Esophagus squamous epithelium (tissue), 5 donors: ENCODE results near the gene WDR33. TPM values are rescaled to one million over a fixed set of nuclear protein-coding genes. Genes with fewer than 3 reads are reported as not detected.

Source experiments
- DNase-seq: peaks from one replicate; lab custom pipeline; 2025; lab: John Stamatoyannopoulos, UW
- H3K27ac ChIP-seq, 4 donors: fragments of 200-600 bp; sonication (generic); one replicate each; pipeline ENCODE4 v1.5.1; 2016 to 2019; ENCODE audit warnings: mild to moderate bottlenecking in 1 of 4
- H3K27me3 ChIP-seq, 4 donors: fragments of 200-600 bp; sonication (generic); 1 replicate in 3 of 4; 2 replicates in 1 of 4; pipeline versions ENCODE4 v1.5.1 to v1.6.0; 2017 to 2021; ENCODE audit warnings: antibody characterized with exemption in 1 of 4
- H3K36me3 ChIP-seq, 3 donors: fragments of 200-600 bp; sonication (generic); one replicate each; pipeline ENCODE4 v1.5.1; 2016 to 2019
- H3K4me1 ChIP-seq, 3 donors: fragments of 200-600 bp; sonication (generic); one replicate each; pipeline ENCODE4 v1.5.1; 2017 to 2019
- H3K4me3 ChIP-seq, 4 donors: fragments of 200-600 bp; sonication (generic); 1 replicate in 3 of 4; 2 replicates in 1 of 4; pipeline ENCODE4 v1.5.1; 2016 to 2019; ENCODE audit warnings: mild to moderate bottlenecking in 2 of 4, moderate library complexity in 1 of 4
- H3K9me3 ChIP-seq, 3 donors: fragments of 200-600 bp; sonication (generic); one replicate each; pipeline ENCODE4 v1.5.1; 2016 to 2019
- POLR2A ChIP-seq, 4 donors: fragments of 450-650 bp; IDR thresholded peaks; one replicate each; pipeline ENCODE4 v1.6.1; 2017; ENCODE audit warnings: antibody characterized with exemption in 4 of 4, mild to moderate bottlenecking in 4 of 4, moderate library complexity in 3 of 4
- WGBS, 2 donors: methylation state at CpG; one replicate each; pipeline ENCODE4 v1.1.5; 2018; 5-methylcytosine and 5-hydroxymethylcytosine counted together
- intact Hi-C: fragments of 100-400 bp; cut with DNase I; formaldehyde crosslinking; loops from one replicate; pipeline ENCODE4 v1.15.0; 2022
- total RNA-seq, 4 donors: library from RNA; depleted of rRNA; stranded (reverse); fragments of >200 nt; gene quantifications; one replicate each; pipeline ENCODE4 v1.1.0, GENCODE V29; 2016
- TF ChIP-seq, protein P1 (sequence below), 6 experiments: fragments of 450-650 bp in 4 of 6; fragments of 200-600 bp in 2 of 6; sonication (generic) in 2 of 6; IDR thresholded peaks; one replicate each; pipeline ENCODE4 v1.5.1; 2016 to 2019; ENCODE audit warnings: antibody characterized with exemption in 6 of 6, mild to moderate bottlenecking in 4 of 6, moderate library complexity in 4 of 6
- donor health status: DM: yes; HTN: yes; CAD: no.

The WDR33 gene
- total RNA-seq, 4 donors from 2014 or later: 15.6 to 41.8 (median 26.0) TPM

DNA sequence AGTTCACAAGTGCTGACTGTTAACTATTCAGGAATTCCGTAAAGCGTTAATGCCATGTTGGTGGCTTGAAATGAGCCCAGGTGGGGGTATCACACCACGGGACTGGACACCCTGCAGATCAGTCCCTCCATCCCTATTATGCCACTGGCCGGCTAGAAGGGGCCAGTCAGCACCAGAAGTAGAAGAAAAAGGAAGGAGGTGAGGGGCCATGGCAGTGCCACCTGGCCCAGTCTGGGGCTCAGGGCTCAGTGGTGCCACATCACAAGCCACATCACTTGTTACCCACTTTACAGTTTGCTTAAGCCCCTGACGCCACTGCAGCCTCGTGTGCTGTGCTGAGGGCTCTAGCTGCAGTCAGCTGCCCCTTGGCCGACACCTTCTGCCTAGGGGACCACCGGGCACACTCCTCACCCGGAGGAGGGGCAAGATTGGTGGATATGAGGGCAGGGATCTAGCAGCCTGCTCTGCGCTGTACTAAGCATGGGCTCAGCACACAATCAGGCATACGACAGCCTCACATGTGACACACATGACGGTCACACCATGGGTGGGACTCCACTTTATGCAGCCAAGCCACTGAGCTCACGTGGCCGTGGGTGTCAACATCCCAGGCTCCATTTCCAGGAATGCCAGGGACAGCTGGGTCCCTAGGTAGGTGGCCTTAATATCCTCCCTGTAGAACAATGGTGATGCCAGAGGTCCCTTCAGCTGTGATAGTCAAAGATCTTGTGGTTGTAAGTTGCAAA is 139.2 kb downstream of the WDR33 start:
- DNase-seq: no peak
- intact Hi-C loops: no loop called here
- peaks cover 0 to 51% (median 0%) of the 10 kb centered on the region in 4 donors for H3K27me3 ChIP-seq
- peak overlapping the region in 3 of 4 donors; percentile 55 to 79 (median 75) for H3K4me3 ChIP-seq
- H3K9me3 ChIP-seq: no peaks in the 10 kb centered on the region
- no peaks in the 10 kb centered on the region for H3K36me3 ChIP-seq
- H3K4me1 ChIP-seq: peaks cover 3 to 65% (median 7%) of the 10 kb centered on the region in 3 donors
- no peak for TF ChIP-seq POLR2A (IDR thresholded peaks at IDR 0.05)
- TF ChIP-seq, protein P1, sequence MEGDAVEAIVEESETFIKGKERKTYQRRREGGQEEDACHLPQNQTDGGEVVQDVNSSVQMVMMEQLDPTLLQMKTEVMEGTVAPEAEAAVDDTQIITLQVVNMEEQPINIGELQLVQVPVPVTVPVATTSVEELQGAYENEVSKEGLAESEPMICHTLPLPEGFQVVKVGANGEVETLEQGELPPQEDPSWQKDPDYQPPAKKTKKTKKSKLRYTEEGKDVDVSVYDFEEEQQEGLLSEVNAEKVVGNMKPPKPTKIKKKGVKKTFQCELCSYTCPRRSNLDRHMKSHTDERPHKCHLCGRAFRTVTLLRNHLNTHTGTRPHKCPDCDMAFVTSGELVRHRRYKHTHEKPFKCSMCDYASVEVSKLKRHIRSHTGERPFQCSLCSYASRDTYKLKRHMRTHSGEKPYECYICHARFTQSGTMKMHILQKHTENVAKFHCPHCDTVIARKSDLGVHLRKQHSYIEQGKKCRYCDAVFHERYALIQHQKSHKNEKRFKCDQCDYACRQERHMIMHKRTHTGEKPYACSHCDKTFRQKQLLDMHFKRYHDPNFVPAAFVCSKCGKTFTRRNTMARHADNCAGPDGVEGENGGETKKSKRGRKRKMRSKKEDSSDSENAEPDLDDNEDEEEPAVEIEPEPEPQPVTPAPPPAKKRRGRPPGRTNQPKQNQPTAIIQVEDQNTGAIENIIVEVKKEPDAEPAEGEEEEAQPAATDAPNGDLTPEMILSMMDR (IDR thresholded peaks at IDR 0.05): no peak
- peak overlapping the region in 3 of 4 donors; percentile 85 to 95 (median 91) for H3K27ac ChIP-seq
- WGBS, 2 donors: 64 to 72% methylated on average over 9 to 14 of the region's 14 CpGs

DNA sequence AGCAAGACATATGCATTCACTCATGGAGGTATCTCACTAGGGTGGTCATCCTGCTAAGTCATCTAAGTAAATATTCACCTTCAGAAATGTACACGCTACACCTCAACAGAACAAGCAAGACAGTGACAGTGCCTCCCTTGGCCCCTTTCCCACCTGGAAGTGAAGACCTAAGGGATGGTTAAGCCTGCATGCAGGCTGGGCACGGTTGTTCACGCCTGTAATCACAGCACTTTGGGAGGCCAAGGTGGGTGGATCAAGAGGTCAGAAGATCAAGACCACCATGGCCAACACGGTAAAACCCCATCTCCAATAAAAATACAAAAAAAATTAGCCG is 140.0 kb downstream of the WDR33 start:
- WGBS, 2 donors: 73 to 77% methylated on average over 5 of the region's 5 CpGs
- H3K27ac ChIP-seq: peak overlapping the region in 3 of 4 donors; percentile 6 to 28 (median 13)
- intact Hi-C loops: no loop called here

DNA sequence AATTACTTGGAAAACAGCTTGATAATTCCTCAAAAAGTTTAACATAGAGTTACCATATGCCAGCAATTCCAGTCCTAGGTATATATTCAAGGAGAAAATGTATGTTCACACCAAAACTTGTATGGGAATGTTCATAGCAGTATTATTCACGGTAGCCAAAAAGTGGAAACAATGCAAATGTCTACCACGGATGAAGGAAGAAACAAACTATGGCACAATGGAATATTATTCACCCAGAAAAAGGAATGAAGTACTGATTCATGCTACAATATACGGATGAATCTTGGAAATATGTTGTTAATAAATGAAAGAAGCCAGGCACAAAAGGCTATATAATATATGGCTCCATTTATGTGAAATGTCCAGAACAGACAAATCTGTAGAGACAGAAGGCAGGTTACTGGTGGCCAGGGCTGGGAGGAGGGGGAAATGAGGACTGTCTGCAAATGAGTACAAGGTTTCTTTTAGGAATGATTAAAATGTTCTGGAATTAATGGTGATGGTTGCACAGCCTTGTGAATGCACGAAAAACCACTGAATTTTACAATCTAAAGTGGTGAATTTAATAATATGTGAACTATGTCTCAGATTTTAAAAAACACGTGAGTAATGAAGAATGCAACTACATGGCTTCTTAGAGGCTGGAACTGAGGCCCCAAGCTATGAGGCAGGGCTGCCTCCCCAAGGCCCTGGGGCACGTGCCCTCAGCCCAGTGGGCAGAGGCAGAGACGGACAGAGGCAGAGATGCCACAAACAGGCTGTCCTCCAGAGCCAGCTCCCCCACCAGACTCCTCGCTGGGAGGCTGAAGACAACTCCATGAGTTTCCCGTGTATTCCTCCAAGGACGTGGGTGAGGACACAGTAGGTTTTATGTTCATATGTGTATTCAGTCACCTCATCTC is 140.7 kb downstream of the WDR33 start:
- no peak for DNase-seq
- no peak for TF ChIP-seq POLR2A (IDR thresholded peaks at IDR 0.05)
- TF ChIP-seq, protein P1 (IDR thresholded peaks at IDR 0.05): no peak
- intact Hi-C loops: no loop called here
- peaks cover 0 to 37% (median 0%) of the 10 kb centered on the region in 4 donors for H3K27me3 ChIP-seq
- no peak overlapping the region for H3K4me3 ChIP-seq
- 61 to 80% methylated on average over 10 of the region's 10 CpGs for WGBS, 2 donors
- no peaks in the 10 kb centered on the region for H3K9me3 ChIP-seq
- peaks cover 3 to 65% (median 7%) of the 10 kb centered on the region in 3 donors for H3K4me1 ChIP-seq
- peak overlapping the region in 3 of 4 donors; percentile 6 to 28 (median 13) for H3K27ac ChIP-seq
- no peaks in the 10 kb centered on the region for H3K36me3 ChIP-seq

More for the DNA sequence above, 140.0 kb downstream of the WDR33 start:
- Histone ChIP-seq H3K36me3 (no peaks in the 10 kb centered on the region), H3K27me3 (peaks cover 0 to 43% (median 0%) of the 10 kb centered on the region in 4 donors), H3K4me1 (peaks cover 3 to 65% (median 7%) of the 10 kb centered on the region in 3 donors), H3K9me3 (no peaks in the 10 kb centered on the region), H3K4me3 (no peak overlapping the region)
- DNase-seq: no peak
- TF ChIP-seq POLR2A (IDR thresholded peaks at IDR 0.05): no peak
- TF ChIP-seq, protein P1 (IDR thresholded peaks at IDR 0.05): no peak

DNA sequence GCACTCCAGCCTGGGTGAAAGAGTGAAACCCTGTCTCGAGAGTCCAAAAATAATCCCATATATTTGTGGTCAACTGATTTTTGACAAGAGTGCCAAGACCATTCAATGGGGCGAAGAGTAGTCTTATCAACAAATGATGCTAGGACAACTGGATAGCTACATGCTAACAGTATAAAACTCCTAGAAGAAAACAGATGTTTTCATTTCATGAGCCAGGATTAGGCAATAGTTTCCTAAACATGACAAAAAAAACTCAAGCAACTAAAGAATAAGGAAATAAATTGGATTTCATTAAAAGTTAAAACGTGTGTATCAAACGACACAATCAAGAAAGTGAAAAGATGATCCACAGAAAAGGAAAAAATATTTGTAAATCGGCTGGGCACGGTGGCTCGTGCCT is 141.9 kb downstream of the WDR33 start:
- TF ChIP-seq POLR2A (IDR thresholded peaks at IDR 0.05): no peak
- TF ChIP-seq, protein P1 (IDR thresholded peaks at IDR 0.05): no peak
- Histone ChIP-seq H3K36me3 (no peaks in the 10 kb centered on the region), H3K27ac (peak overlapping the region in 1 of 4 donors; percentile 44), H3K4me3 (no peak overlapping the region), H3K27me3 (peaks cover 0 to 36% (median 0%) of the 10 kb centered on the region in 4 donors), H3K4me1 (peaks cover 3 to 65% (median 12%) of the 10 kb centered on the region in 3 donors), H3K9me3 (no peaks in the 10 kb centered on the region)
- DNase-seq: no peak
- WGBS, 2 donors: 64 to 84% methylated on average over 7 of the region's 7 CpGs
- intact Hi-C loops: no loop called here
